MG63 (cell line): Measurements from ENCODE around the gene SRGAP3. TPM values are rescaled to one million over a fixed set of nuclear protein-coding genes. Genes with fewer than 3 reads are reported as not detected.

Experiments
- DNase-seq: peaks from one replicate; pipeline ENCODE4 v3.0.0-alpha.2; 2020
- H3K27me3 ChIP-seq: fragments of 250-450 bp; sonication (Bioruptor Pico); 2 replicates; pipeline ENCODE4 v1.5.1; 2020; ENCODE audit warnings: mild to moderate bottlenecking, moderate library complexity
- H3K36me3 ChIP-seq: fragments of 250-450 bp; sonication (Bioruptor Pico); 2 replicates; pipeline ENCODE4 v1.5.1; 2020; ENCODE audit warnings: mild to moderate bottlenecking, moderate library complexity
- H3K4me3 ChIP-seq: fragments of 250-450 bp; sonication (Bioruptor Pico); 2 replicates; pipeline ENCODE4 v1.5.1; 2020; ENCODE audit warnings: mild to moderate bottlenecking, moderate library complexity
- H3K9me3 ChIP-seq: fragments of 250-450 bp; sonication (Bioruptor Pico); 2 replicates; pipeline ENCODE4 v1.5.1; 2020; ENCODE audit warnings: mild to moderate bottlenecking, moderate library complexity
- total RNA-seq: library from RNA; depleted of rRNA; stranded (reverse); fragments of >200 nt; shearing (Covaris generic); gene quantifications from 2 replicates; pipeline ENCODE4 v1.2.3, GENCODE V29; 2014; ENCODE audit warnings: low replicate concordance

The SRGAP3 gene
- total RNA-seq, 1 experiment from 2014 or later, result 0.07 TPM

DNA sequence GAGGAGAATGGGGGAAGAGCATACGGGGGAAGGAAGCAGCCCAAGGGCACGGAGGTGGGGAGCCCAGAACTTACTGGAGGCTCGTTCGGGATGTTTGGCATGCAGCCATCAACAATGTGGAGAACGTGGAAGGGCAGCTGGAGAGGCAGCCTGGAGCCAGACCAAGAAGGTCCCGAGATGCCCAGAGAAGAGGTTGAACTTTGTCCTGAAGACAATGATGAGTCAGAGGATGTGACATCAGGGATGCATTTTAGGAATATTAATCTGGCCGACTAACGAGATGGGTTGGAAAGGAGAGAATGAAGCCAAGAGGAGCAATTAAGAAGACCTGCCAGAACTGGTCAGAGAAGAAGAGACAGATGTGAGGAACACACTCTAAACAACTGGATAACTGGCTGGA, 98.2 kb downstream of the SRGAP3 start:
- no peaks in the 10 kb centered on the region for H3K9me3 ChIP-seq
- no peak overlapping the region for H3K4me3 ChIP-seq

GRCh38 chr3:9149566-9149965, 99.9 kb downstream of the SRGAP3 start:
- H3K9me3 ChIP-seq, result no peaks in the 10 kb centered on the region
- DNase-seq, result no peak
- no peaks in the 10 kb centered on the region for H3K27me3 ChIP-seq
- no peaks in the 10 kb centered on the region for H3K36me3 ChIP-seq
- no peak overlapping the region for H3K4me3 ChIP-seq

More for the DNA sequence above, 98.2 kb downstream of the SRGAP3 start:
- Histone ChIP-seq H3K27me3 (no peaks in the 10 kb centered on the region), H3K36me3 (no peaks in the 10 kb centered on the region)
- peak; percentile 64 for DNase-seq

DNA sequence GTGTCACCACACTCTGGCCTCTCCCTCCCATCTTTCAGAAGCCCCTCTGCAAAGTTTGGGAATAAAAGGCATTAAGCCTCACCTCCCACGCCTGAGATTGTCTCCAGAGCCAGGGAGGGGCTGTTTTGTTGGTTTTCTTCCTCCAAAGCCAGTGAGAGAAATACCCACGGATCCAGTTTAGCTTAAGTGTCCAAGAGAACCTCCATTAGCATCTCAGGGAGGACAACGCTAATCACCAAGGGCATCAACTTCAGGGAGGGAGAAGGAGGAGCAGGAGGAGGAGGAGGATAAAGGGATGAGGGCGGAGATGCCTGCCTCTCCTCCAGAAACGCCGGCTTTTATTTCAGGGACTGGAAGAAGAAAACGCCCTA, 101.6 kb downstream of the SRGAP3 start:
- no peak for DNase-seq
- no peaks in the 10 kb centered on the region for H3K9me3 ChIP-seq
- no peaks in the 10 kb centered on the region for H3K27me3 ChIP-seq
- H3K4me3 ChIP-seq, result no peak overlapping the region
- H3K36me3 ChIP-seq, result no peaks in the 10 kb centered on the region

DNA sequence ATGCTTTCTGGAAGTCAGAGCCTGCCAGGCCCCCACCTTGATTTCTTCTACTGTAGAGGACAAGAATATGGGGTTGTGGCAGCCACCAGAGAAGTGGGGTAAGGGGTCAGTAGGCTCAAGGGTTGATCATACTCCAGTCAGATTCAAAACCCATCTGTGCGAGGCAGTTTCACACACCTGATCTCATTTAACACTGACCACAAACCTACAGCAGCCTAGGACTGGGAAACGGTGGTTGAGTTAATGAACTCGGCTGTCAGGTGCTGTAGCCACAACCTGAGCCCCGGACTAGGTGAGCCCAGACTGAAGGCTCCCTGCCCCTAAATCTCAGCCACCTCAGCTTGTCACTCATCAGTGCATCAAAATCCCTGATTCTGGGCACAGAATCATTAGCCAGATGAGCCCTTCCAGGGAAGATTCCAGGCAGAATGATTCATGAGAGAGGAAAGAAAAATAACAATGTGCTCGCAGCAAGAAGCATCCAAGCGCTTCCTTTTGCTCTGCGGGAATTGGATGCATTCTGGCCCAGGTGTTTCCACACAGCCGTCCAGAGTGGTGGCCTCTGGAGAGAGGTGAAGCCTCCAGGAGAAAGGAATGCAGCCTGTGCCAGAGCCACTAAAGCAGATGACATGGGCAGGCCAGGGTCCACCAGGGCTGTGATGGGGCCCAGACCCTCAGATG, 102.1 kb downstream of the SRGAP3 start:
- peak; percentile 5 for DNase-seq

DNA sequence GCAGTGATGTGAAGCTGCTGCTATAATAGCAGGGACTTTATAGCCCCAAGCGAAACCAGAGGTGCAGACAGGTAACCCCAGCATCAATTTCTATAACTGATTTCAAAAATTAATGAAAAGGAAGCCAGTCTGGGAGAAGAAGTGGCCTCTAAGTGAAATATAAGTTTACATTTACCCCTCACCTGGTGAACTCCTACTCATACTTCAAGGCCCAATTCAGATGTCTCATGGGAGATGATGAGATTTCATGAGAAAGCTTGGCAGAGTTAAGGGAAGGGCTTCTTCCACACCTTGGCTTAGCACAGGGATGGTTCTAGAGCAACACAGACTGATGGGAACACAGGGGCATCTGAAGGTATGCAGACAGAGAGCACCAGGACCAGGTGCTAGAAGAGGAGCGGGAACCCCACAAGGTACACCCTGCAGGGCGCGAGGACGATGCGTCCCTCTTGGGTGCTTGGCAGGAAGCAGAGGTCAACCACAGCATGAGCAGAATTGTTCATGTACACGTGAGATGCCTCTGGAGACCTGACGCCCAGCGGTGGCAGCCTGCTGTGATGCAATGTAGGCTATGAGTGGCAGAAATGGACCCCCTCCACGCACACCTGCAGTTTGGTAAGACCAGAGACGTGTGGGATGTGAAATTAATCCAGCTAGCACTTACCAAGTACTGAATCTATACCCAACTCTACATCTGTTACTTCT, 102.9 kb downstream of the SRGAP3 start:
- Histone ChIP-seq H3K27me3 (no peaks in the 10 kb centered on the region), H3K4me3 (no peak overlapping the region), H3K36me3 (no peaks in the 10 kb centered on the region), H3K9me3 (no peaks in the 10 kb centered on the region)
- DNase-seq, result no peak

More for the DNA sequence above, 102.1 kb downstream of the SRGAP3 start:
- Histone ChIP-seq H3K4me3 (no peak overlapping the region), H3K9me3 (no peaks in the 10 kb centered on the region), H3K36me3 (no peaks in the 10 kb centered on the region), H3K27me3 (no peaks in the 10 kb centered on the region)

DNA sequence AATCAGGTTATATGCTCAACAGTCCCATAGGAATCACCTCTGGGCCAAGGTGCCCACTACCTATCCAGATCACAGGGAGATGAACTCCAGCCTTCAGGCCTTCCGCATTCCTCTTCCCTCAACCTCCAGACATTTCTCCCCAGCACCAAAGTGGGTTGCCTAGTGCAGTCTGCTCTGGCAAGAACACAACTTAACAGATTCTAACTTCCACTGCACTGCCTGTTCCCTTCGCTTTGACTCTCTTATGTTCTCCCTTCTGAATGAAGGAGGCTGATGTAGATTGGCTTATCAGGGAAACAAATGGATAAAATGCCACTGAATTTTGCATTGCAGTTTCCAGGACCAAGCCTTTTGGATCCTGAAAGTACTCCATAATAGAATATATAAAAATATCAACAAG, 106.3 kb downstream of the SRGAP3 start:
- Histone ChIP-seq H3K4me3 (no peak overlapping the region), H3K27me3 (no peaks in the 10 kb centered on the region), H3K9me3 (no peaks in the 10 kb centered on the region), H3K36me3 (no peaks in the 10 kb centered on the region)
- DNase-seq, result no peak

DNA sequence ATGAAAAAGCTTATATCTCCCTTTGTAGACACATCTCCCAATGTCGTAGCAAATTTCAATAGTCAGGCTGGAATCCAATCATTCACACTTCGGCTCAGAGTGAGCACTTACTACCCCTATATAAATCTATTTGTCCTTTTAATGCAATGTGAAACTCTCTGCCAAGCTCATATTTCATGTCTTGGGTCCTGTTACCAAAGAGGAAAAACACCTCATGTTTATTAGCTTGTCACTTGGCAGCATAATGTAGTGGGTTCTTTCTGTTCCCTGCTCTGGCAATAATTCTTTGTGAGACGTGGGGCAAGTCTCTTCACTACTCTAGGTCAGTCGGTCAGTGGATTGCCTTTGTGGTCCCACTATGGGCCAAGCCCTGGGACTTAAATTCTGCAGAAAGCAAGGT, 107.1 kb downstream of the SRGAP3 start:
- no peak for DNase-seq
- no peaks in the 10 kb centered on the region for H3K36me3 ChIP-seq
- H3K4me3 ChIP-seq, result no peak overlapping the region
- H3K9me3 ChIP-seq, result no peaks in the 10 kb centered on the region
- no peaks in the 10 kb centered on the region for H3K27me3 ChIP-seq

GRCh38 chr3:9141928-9142289, 107.5 kb downstream of the SRGAP3 start:
- H3K9me3 ChIP-seq, result no peaks in the 10 kb centered on the region
- no peak overlapping the region for H3K4me3 ChIP-seq
- no peaks in the 10 kb centered on the region for H3K36me3 ChIP-seq
- H3K27me3 ChIP-seq, result no peaks in the 10 kb centered on the region
- no peak for DNase-seq

GRCh38 chr3:9139366-9139765, 110.1 kb downstream of the SRGAP3 start:
- H3K27me3 ChIP-seq, result no peaks in the 10 kb centered on the region
- no peaks in the 10 kb centered on the region for H3K36me3 ChIP-seq
- no peaks in the 10 kb centered on the region for H3K9me3 ChIP-seq
- DNase-seq, result no peak
- no peak overlapping the region for H3K4me3 ChIP-seq

- no peak for DNase-seq
- H3K9me3 ChIP-seq, result no peaks in the 10 kb centered on the region
- H3K27me3 ChIP-seq, result no peaks in the 10 kb centered on the region
- H3K4me3 ChIP-seq, result no peak overlapping the region
- H3K36me3 ChIP-seq, result no peaks in the 10 kb centered on the region
Measured at GRCh38 chr3:9137676-9138075, 111.8 kb downstream of the SRGAP3 start.

- Histone ChIP-seq H3K27me3 (no peaks in the 10 kb centered on the region), H3K4me3 (no peak overlapping the region)
Measured at GRCh38 chr3:9136746-9137465, 112.5 kb downstream of the SRGAP3 start.

GRCh38 chr3:9135930-9136525, 113.4 kb downstream of the SRGAP3 start:
- H3K36me3 ChIP-seq, result no peaks in the 10 kb centered on the region
- H3K4me3 ChIP-seq, result no peak overlapping the region
- H3K27me3 ChIP-seq, result no peaks in the 10 kb centered on the region
- H3K9me3 ChIP-seq, result no peaks in the 10 kb centered on the region
- no peak for DNase-seq

More at GRCh38 chr3:9136746-9137465, 112.5 kb downstream of the SRGAP3 start:
- no peaks in the 10 kb centered on the region for H3K9me3 ChIP-seq
- no peaks in the 10 kb centered on the region for H3K36me3 ChIP-seq
- DNase-seq, result no peak

DNA sequence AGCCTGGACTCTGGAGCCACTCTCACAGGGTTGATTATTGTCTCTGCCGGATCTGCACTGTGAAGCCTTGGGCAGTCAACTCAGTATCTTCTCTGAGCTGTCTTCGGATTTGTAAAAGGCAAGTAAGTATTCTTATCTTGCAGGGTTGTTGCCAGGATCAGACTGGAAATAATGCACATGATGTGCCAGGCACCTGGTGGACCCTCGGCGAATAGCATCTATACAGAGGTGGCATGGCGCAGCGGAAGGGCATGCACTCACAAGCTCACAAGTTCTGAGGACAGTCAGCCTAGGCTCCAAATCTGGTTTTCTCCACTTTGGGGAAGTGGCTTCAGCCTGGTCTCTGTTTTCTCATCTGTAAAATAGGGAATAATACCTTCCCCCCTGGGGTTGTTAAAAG, 113.9 kb downstream of the SRGAP3 start:
- no peaks in the 10 kb centered on the region for H3K9me3 ChIP-seq
- DNase-seq, result no peak
- no peaks in the 10 kb centered on the region for H3K36me3 ChIP-seq
- no peak overlapping the region for H3K4me3 ChIP-seq
- H3K27me3 ChIP-seq, result no peaks in the 10 kb centered on the region

DNA sequence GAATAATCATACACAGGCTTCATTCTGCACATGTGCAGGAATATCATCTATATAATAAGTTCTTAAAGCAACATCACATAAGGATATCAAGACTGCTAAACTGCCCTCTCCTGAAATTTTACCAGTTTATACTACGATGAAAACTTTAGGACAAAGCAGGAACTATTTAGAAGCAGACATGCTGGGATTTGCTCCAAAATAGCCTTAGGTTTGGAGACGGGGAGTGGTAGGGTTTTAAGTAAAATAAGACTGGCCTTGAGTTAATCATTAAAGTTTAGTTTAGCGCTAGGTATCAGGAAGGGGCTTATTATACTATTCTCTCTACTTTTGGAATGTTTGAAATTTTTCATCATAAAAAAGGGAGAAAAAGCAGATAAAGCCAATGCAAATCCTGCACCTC, 115.8 kb downstream of the SRGAP3 start:
- DNase-seq, result no peak
- H3K9me3 ChIP-seq, result no peaks in the 10 kb centered on the region
- H3K4me3 ChIP-seq, result no peak overlapping the region
- H3K36me3 ChIP-seq, result no peaks in the 10 kb centered on the region
- no peaks in the 10 kb centered on the region for H3K27me3 ChIP-seq

GRCh38 chr3:9130345-9131305, 118.8 kb downstream of the SRGAP3 start:
- no peaks in the 10 kb centered on the region for H3K36me3 ChIP-seq
- no peak for DNase-seq
- H3K9me3 ChIP-seq, result no peaks in the 10 kb centered on the region
- no peak overlapping the region for H3K4me3 ChIP-seq
- H3K27me3 ChIP-seq, result no peaks in the 10 kb centered on the region

GRCh38 chr3:9129365-9129764, 120.1 kb downstream of the SRGAP3 start:
- DNase-seq, result no peak
- no peaks in the 10 kb centered on the region for H3K27me3 ChIP-seq
- no peaks in the 10 kb centered on the region for H3K9me3 ChIP-seq
- H3K4me3 ChIP-seq, result no peak overlapping the region
- H3K36me3 ChIP-seq, result no peaks in the 10 kb centered on the region
